ENCODE data around the gene PGBD1. TPM values are rescaled to one million over a fixed set of nuclear protein-coding genes. Genes with fewer than 3 reads are reported as not detected.

Gene PGBD1
- total and polyA plus RNA-seq, 4 donors, result 0.74 to 3.7 (median 0.97) TPM

GRCh38 chr6:28312939-28313338, 31.6 kb downstream of the PGBD1 start:
- peaks cover 0 to 6% (median 2%) of the 10 kb centered on the region in 4 donors for H3K9me3 ChIP-seq (ENCODE audit: control insufficient read depth in 4 of 4, low read length in 3 of 4)
- H3K4me1 ChIP-seq (ENCODE audit: control insufficient read depth in 4 of 4, insufficient read depth in 4 of 4, low read length in 3 of 4), result no peaks in the 10 kb centered on the region
- 92% methylated on average over 23 of the region's 23 CpGs for WGBS
- no peak for DNase-seq (ENCODE audit: low spot score)
- H3K36me3 ChIP-seq (ENCODE audit: control insufficient read depth in 4 of 4, insufficient read depth in 3 of 4, low read depth in 1 of 4, low read length in 3 of 4), result no peaks in the 10 kb centered on the region
- no peak overlapping the region for H3K27ac ChIP-seq (ENCODE audit: low read depth in 1 of 2, low read length in 2 of 2)
- no peaks in the 10 kb centered on the region for H3K27me3 ChIP-seq (ENCODE audit: control insufficient read depth in 4 of 4, insufficient read depth in 4 of 4, low read length in 3 of 4)
- H3K9ac ChIP-seq (ENCODE audit: low read depth in 1 of 2, low read length in 2 of 2), result no peak overlapping the region
- TF ChIP-seq HNF4G (IDR thresholded peaks at IDR 0.05), result no peak
- no peak for TF ChIP-seq TAF1 (conservative IDR thresholded peaks at IDR 0.05)
- no peak for TF ChIP-seq RAD21 (IDR thresholded peaks at IDR 0.05)
- no peak for TF ChIP-seq REST (IDR thresholded peaks at IDR 0.05)
- TF ChIP-seq HNF4A (conservative IDR thresholded peaks at IDR 0.05), result no peak
- no peak for TF ChIP-seq YY1 (IDR thresholded peaks at IDR 0.05)
- no peak for TF ChIP-seq MAX (IDR thresholded peaks at IDR 0.05)
- no peak for TF ChIP-seq FOXA2 (IDR thresholded peaks at IDR 0.05)
- TF ChIP-seq SP1 (IDR thresholded peaks at IDR 0.05), result no peak
- TF ChIP-seq RXRA (IDR thresholded peaks at IDR 0.05), result no peak
- TF ChIP-seq FOXA1 (IDR thresholded peaks at IDR 0.05), result no peak
- no peak for TF ChIP-seq ZBTB33 (IDR thresholded peaks at IDR 0.05)
- no peak for TF ChIP-seq ATF3 (IDR thresholded peaks at IDR 0.05)
- TF ChIP-seq NR2F2 (IDR thresholded peaks at IDR 0.05), result no peak
- TF ChIP-seq EGR1 (IDR thresholded peaks at IDR 0.05; ENCODE audit: low read depth in 2 of 2), result no peak
- no peak for TF ChIP-seq CTCF (IDR thresholded peaks at IDR 0.05; ENCODE audit: low read depth, low read length, missing input control)
- no peak for TF ChIP-seq GABPA (IDR thresholded peaks at IDR 0.05 in 1 of 2, conservative IDR thresholded peaks at IDR 0.05 in 1 of 2)
- no peak for TF ChIP-seq JUND (IDR thresholded peaks at IDR 0.05)
- H3K4me3 ChIP-seq (ENCODE audit: low read depth in 1 of 3, low read length in 3 of 3), result no peak overlapping the region
